HG03159 (cell line): ENCODE results near the gene AEBP2.

Experiments used
- ATAC-seq: cut with Tn5 transposase; IDR thresholded peaks from one replicate; pipeline ENCODE4 v1.9.1; 2021; ENCODE audit warnings: mild to moderate bottlenecking, moderate library complexity; ENCODE audit not compliant: unreplicated experiment

The AEBP2 gene

DNA sequence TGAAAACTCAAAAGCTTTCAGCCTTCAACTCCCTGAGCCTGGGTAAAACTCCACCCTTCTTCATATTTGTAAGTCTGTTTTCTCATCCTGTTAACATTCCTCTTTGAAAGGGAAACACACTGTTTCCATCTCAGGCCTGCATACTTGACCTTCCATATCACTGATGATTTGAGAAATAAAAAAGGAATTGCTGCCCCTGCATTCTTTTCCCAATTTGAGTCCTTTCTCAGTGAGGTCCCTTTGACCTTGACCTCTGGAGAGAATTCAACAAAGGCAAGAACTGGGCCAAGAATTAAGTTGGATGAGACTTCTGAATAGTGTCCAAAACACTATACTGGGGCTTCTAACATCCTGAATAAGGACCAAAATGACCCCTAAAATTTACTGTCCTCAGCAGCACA, 108.0 kb downstream of the AEBP2 start:
- ATAC-seq: no peak

- no peak for ATAC-seq
Observed at GRCh38 chr12:19548834-19549233, 109.5 kb downstream of the AEBP2 start.

- no peak for ATAC-seq
Observed at GRCh38 chr12:19550626-19551025, 111.3 kb downstream of the AEBP2 start.

DNA sequence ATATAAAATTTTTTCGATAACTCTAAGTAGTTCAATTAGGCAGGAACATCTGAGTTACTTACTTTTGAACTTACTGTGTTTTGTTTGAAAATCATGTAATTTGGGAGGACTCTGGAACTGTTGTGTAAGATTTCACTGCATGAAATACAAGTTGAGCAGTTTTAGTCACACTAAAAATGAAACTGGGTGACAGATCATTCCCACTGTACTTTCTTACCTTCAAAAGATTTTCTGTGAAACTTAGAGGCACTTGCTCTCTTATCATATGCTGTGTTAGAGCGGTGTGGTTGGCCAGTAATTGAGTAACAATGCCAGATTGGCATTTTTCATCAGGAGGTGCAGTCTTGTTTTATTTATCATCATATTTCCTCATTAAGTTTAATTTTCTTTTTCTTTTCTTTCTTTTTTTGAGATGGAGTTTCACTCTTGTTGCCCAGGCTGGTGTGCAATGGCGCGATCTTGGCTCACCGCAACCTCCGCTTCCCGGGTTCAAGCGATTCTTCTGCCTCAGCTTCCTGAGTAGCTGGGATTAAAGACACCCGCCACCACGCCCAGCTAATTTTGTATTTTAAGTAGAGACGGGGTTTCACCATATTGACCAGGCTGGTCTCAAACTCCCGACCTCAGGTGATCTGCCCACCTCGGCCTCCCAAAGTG, 113.3 kb downstream of the AEBP2 start:
- ATAC-seq: peak; percentile 68

- ATAC-seq: no peak
Observed at GRCh38 chr12:19553175-19553574, 113.9 kb downstream of the AEBP2 start.

- no peak for ATAC-seq
Observed at GRCh38 chr12:19561411-19561961, 122.2 kb downstream of the AEBP2 start.
